HG03378 (cell line): ENCODE measurements around the gene ANKRD33B.
A peak's percentile ranks its signal among the peaks of the same experiment; 100 is the strongest.
"Not testable (repeated sequence)": the region's sequence is repeated elsewhere in the genome, so short reads cannot be mapped to it uniquely, and the experiment has no call there.

ENCODE experiments used
- ATAC-seq: cut with Tn5 transposase; IDR thresholded peaks from one replicate; pipeline ENCODE4 v1.9.1; 2021; ENCODE audit warnings: mild to moderate bottlenecking, moderate library complexity; ENCODE audit not compliant: unreplicated experiment

Gene ANKRD33B

GRCh38 chr5:10536931-10537579, 26.8 kb upstream of the ANKRD33B start:
- no peak for ATAC-seq

DNA sequence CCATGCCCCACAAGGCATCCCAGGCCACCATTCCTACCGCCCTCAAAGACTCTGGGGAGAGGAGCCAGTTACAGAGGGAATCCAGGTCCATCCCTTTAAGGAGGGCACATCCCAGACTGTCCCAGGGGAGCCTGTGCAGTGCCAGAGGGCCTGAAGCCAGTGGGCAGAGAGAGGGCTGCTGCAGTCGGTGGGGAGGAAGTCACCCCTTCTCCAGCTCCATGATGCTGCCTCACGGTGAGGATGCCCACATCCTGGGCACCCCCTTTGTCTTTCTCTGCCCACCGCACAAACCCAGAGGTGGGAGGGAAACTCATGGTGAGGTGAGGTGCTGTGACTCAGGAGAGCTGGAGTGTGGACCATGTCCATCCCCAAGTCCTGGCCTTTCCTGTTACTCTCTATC, 26.2 kb upstream of the ANKRD33B start:
- ATAC-seq, result no peak

DNA sequence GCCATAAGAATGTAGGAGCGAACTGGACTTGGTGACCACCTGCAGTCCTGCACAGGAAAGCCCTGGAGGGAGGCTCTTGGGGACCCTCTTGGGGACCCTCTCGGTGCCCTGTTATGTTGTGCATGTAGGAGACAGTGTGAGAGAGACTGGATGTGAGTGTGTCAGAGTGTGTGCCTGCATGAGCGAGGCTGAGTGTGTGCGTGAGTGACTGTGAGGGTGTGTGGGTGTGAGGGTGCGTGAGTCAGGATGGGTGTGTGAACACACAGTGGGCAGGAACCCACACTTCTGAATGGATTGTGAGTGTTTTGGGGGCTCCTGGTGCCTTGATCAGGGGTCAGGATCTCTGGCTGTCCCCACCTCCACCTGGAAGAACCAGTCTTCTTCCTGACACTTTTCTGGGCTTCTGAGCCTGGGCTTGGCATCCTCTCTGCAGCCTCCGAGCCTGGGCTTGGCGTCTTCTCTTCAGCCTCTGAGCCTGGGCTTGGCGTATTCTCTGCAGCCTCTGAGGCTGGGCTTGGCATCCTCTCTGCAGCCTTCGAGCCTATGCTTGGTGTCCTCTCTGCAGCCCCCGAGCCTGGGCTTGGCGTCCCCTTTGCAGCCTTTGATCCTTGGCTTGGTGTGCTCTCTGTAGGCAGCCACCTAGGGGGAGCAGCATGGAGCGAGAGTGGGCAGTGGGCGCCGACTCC, 25.6 kb upstream of the ANKRD33B start:
- ATAC-seq, result no peak

- no peak for ATAC-seq
These were observed 24.8 kb upstream of the ANKRD33B start for GRCh38 chr5:10538789-10539686.

DNA sequence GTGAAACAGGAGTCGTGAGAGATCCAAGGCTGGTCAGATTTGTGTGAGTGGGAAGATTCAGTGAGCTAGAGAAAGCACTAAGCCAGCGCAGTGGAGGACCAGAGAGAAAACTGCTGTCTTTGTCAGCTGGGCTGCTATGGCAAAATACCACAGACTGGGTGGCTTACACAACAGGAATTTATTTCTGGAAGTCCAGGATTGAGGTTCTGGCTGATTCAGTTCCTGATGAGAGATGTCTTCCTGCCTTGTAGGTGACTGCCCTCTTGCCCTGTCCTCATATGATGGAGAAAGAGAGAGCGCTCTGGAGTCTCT, 24.2 kb upstream of the ANKRD33B start:
- ATAC-seq, result no peak

DNA sequence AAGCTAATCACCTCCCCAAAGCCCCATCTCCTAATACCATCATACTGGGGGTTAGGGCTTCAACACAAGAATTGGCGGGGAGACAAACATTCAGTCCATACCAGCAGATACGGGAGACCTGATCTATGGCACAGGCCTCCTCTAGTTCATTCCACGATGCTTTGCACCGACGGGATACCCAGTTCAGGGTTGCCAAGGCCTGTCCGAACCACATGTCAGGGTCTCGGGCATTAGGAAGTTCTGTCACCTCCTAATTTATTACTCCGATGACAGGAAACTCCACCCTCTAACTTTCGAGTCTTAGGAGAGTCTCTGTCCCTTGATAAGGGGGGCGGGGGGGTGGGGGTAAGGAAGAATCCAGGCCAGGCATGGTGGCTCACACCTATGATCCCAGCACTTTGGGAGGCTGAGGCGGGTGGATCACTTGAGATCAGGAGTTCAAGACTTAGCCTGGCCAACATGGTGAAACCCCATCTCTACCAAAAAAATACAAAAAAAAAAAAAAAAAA, 23.8 kb upstream of the ANKRD33B start:
- no peak for ATAC-seq

DNA sequence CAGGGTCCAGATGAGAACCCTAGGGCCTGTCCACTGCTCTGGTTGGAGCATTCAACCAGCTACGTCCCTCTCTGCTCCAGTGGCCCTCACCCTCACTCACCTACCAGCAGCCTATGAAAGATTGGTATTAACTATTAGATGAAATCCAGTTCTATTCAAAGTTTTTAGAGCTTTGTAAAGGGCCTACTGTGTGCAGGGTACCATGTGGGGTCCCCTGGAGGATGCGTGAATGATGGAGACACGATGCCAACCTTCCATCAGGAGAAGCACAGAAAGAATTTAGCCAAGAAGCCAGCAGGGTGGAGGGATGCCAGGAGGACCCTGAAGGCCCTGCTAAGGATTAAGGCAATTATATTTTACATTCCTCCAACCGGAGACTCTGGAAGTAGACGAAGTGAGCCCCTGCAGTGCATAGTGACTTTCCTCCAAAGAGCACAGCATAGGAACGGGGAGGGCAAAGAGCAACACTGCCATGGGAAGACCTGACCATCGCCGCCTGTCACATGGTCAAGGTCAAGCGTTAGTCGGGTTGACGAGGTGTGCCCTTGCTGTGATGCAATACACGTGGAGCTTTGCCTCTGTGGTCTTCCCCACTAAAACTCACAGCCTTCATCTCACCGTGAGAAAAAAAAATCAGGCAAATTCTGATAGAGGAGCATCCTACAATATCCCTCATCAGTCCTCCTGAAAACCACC, 22.8 kb upstream of the ANKRD33B start:
- no peak for ATAC-seq

DNA sequence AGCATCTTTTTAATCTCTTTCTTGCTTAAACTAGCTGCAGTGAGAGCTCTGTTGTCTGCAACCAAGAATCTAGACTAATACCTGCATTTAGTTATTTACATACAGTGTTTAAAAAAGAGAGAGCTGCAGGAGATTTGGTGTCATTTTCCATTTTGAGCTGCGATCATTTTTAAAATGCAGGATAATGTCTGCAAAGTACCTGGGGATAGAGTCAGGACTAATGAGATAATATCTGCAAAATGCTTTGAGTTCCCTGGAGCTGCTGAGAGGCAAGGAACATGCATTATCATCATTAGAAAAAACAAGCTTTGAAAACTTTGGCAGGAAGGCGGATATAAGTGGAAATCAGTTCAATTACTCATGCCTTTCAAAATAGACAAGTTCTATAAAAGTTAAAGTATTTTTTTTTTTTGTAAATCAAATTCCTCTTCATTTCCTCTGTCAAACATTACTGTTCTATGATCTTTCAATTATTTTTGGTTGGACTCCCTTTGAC, 21.8 kb upstream of the ANKRD33B start:
- ATAC-seq, result no peak

DNA sequence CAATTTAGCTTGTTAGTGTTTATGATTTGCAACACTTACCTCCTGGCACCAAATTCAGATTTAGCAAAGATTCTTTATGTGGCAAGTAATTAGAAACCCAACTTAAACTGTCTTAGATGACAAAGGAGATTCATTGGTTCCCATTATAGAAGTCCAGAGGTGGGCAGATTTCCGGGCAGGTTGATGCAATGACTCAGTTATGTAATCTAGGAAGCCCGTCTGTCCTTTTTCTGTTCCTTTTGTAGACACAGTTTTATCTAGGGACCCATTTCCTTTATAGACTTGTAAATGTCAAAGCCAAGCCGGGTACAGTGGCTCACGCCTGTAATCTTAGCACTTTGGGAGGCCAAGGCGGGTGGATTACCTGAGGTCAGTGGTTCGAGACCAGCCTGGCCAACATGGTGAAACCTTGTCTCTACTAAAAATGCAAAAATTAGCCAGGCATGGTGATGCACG, 20.3 kb upstream of the ANKRD33B start:
- no peak for ATAC-seq

DNA sequence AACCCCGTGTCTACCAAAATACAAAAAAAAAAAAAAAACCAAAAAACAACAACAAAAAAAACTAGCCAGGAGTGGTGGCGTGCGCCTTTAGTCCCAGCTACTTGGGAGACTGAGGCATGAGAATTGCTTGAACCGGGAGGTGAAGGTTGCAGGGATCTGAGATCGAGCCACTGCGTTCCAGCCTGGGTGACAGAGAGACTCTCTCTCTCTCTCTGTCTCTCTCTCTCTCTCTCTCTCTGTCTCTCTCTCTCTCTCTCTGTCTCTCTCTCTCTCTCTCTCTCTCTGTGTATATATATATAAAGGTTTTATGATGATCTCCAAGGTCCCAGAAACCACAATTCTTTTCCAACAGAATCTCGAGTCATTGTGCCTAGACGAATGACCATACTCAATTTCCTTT, 18.8 kb upstream of the ANKRD33B start:
- ATAC-seq, result no peak

DNA sequence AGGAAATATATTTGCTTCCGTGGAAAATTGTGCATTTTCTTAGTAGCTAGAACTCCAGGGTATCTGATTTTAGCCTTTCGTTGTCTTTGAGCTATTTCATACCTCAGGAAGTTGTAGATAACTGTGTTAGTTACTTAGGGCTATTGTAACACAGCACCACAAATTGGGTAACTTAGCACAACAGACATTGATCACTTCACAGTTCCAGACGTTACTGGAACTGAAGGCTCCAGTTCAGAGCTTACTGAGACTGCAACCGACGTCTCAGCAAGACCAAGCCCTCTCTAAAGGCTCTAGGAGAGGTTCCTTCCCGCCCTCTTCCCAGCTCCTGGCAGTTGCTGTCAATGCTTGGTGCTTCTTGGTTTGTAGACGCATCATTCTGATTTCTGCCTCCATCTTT, 17.7 kb upstream of the ANKRD33B start:
- ATAC-seq, result no peak

DNA sequence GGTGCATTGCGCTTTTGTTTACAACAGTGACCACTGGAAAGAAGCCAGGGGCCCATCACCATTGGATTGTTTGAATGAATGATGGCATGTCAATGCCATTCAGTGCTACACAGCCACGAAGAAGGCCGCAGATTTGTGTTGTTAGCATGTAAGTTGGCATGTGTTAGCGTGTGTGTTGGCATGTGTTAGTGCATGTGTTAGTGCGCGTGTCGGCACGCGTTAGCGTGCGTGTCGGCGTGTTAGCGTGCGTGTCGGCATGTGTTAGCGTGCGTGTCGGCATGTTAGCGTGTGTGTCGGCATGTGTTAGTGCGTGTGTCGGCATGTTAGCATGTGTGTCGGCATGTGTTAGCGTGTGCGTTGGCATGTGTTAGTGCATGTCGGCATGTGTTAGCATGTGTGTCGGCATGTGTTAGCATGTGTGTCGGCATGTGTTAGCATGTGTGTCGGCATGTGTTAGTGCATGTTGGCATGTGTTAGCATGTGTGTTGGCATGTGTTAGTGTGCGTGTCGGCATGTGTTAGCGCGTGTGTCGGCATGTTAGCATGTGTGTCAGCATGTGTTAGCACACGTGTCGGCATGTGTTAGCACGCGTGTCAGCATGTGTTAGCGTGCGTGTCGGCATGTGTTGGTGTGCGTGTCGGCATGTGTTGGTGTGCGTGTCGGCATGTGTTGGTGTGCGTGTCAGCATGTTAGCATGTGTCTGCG, 15.3 kb upstream of the ANKRD33B start:
- ATAC-seq, result no peak

DNA sequence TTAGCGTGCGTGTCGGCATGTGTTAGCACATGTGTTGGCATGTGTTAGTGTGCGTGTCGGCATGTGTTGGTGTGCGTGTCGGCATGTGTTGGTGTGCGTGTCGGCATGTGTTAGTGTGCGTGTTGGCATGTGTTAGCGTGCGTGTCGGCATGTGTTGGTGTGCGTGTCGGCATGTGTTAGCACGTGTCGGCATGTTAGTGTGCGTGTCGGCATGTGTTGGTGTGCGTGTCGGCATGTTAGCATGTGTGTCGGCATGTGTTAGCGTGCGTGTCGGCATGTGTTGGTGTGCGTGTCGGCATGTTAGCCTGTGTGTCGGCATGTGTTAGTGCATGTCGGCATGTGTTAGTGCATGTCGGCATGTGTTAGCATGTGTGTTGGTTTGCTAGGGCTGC, 14.8 kb upstream of the ANKRD33B start:
- ATAC-seq, result not testable (repeated sequence)

- no peak for ATAC-seq
These were observed 13.5 kb upstream of the ANKRD33B start for GRCh38 chr5:10550222-10550995.

GRCh38 chr5:10551782-10552138, 12.1 kb upstream of the ANKRD33B start:
- no peak for ATAC-seq

DNA sequence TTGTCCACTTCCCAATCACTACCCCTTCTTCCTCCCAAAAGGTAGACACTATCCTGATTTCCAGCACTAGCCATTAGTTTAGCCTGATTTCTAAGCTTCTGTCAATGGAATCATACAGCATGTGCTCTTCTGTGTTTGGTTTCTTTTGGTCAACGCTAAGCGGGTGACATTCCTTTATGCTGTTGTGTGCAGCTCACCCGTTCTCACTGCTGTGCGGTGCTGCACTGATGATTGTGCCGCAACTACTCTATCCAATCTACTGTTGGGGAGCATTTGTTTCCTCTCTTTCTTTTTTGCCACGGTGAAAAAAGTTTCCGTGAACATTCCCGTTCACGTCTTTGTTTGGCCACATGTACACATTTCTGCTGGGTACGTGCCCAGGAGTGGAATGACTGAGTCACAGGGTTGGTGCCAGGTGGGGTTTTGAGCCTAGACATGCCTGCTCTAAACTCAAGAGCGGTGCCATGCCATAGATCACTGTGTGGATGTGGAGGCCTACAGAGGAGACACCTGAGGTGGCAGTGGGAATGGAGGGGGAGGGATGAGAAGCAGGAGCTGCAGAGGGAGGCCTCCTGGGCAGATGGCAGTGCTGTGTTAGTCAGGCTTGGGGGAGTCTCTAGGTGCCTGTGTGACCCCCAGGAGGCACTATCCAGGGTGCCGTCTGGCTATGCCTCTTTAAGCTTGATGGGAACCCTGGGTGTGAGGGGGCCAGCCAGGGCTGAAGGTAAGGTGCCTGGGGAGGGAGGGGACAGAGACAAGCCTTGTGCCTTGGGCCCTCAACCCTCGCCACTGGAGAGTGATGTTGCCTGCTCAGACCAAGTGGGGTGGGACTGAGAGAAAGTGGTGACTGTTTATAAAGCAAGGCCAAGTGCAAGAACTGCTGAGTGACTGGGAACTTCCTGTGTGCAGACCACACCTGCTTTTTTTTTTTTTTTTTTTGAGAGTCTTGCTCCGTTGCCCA, 11.4 kb upstream of the ANKRD33B start:
- ATAC-seq, result peak; percentile 73

GRCh38 chr5:10553476-10553875, 10.4 kb upstream of the ANKRD33B start:
- ATAC-seq, result no peak

DNA sequence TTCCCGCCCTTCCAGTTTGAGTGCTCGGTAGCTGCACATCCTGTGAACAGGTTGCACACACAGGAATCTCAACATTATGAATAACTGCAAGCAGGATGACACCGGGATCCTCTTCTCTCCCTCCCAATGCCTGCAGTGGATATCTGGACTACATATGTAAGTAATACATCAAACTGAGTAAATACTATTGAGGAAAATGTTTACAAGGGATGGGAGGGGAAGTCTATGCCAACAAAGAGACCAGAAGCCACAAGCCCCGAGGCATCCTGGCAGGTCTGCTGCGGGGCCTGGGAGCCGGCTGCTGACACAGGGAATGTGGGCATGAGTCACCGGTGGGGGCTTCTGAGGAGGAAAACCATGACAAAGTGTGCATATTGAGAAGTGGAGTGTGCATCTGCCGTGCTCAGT, 8.6 kb upstream of the ANKRD33B start:
- no peak for ATAC-seq
